CD14-positive monocyte (primary cell): Measurements from ENCODE around the gene MTA1. TPM values are rescaled to one million over a fixed set of nuclear protein-coding genes. Genes with fewer than 3 reads are reported as not detected.
A peak's percentile ranks its signal among the peaks of the same experiment; 100 is the strongest.

Experiments used
- DNase-seq, 3 donors: peaks; one replicate each; pipeline ENCODE4 v3.0.0-alpha.2; 2011 to 2022
- H2AFZ ChIP-seq: 2 replicates; pipeline ENCODE4 v1.6.0; 2012; ENCODE audit warnings: mild to moderate bottlenecking, low read depth, low read length, inconsistent platforms; ENCODE audit not compliant: insufficient read depth, poor library complexity, severe bottlenecking
- H3K27ac ChIP-seq, 2 donors: 1 replicate in 1 of 2; 2 replicates in 1 of 2; pipeline ENCODE4 v1.5.1; 2012 to 2013; ENCODE audit warnings: low read length in 2 of 2, control low read depth in 1 of 2, inconsistent platforms in 1 of 2, low read depth in 1 of 2, mild to moderate bottlenecking in 1 of 2
- H3K27me3 ChIP-seq, 2 donors: one replicate each; pipeline versions ENCODE4 v1.6.0 to v1.6.1; 2011 to 2013; ENCODE audit warnings: low read length in 2 of 2; ENCODE audit not compliant: control insufficient read depth in 2 of 2, insufficient read depth in 2 of 2
- H3K36me3 ChIP-seq, 2 donors: replicated peaks in 1 of 2; 1 replicate in 1 of 2; 2 replicates in 1 of 2; pipeline versions ENCODE4 v1.5.1 to v1.6.1; 2012 to 2013; ENCODE audit warnings: low read length in 2 of 2, control low read depth in 1 of 2, inconsistent platforms in 1 of 2, mild to moderate bottlenecking in 1 of 2; ENCODE audit not compliant: insufficient read depth in 2 of 2, control insufficient read depth in 1 of 2
- H3K4me1 ChIP-seq, 2 donors: 1 replicate in 1 of 2; 2 replicates in 1 of 2; pipeline versions ENCODE4 v1.5.1 to v1.6.1; 2012 to 2013; ENCODE audit warnings: low read length in 2 of 2, control low read depth in 1 of 2, inconsistent platforms in 1 of 2, mild to moderate bottlenecking in 1 of 2, moderate library complexity in 1 of 2; ENCODE audit not compliant: insufficient read depth in 2 of 2, control insufficient read depth in 1 of 2
- H3K4me2 ChIP-seq: replicated peaks from 2 replicates; pipeline ENCODE3; 2012; ENCODE audit warnings: low read length, moderate library complexity, mild to moderate bottlenecking; ENCODE audit not compliant: poor library complexity, severe bottlenecking; ENCODE audit errors: extremely low read depth
- H3K4me3 ChIP-seq, 3 experiments: fragments of 200-600 bp in 1 of 3; sonication (generic) in 1 of 3; replicated peaks in 1 of 3; 1 replicate in 2 of 3; 2 replicates in 1 of 3; pipeline ENCODE4 v1.5.1; 2011 to 2013; ENCODE audit warnings: low read length in 3 of 3, mild to moderate bottlenecking in 3 of 3, control low read depth in 2 of 3, low read depth in 2 of 3, inconsistent platforms in 1 of 3, moderate library complexity in 1 of 3
- H3K79me2 ChIP-seq: 2 replicates; pipeline ENCODE4 v1.6.0; 2012; ENCODE audit warnings: mild to moderate bottlenecking, control low read depth, inconsistent platforms, low read length, moderate library complexity; ENCODE audit not compliant: insufficient read depth
- H3K9ac ChIP-seq: 2 replicates; pipeline ENCODE4 v1.6.0; 2017; ENCODE audit warnings: low read length, mild to moderate bottlenecking; ENCODE audit not compliant: insufficient read depth, poor library complexity, severe bottlenecking
- H3K9me3 ChIP-seq, 2 donors: replicated peaks in 1 of 2; 1 replicate in 1 of 2; 2 replicates in 1 of 2; pipeline versions ENCODE4 v1.5.1 to v1.6.1; 2012 to 2013; ENCODE audit warnings: low read length in 2 of 2, control low read depth in 1 of 2; ENCODE audit not compliant: control insufficient read depth in 1 of 2, insufficient read depth in 1 of 2
- H4K20me1 ChIP-seq: 2 replicates; pipeline ENCODE4 v1.6.0; 2012; ENCODE audit warnings: mild to moderate bottlenecking, low read length, control low read depth, moderate library complexity; ENCODE audit not compliant: insufficient read depth
- H3K27ac Mint-ChIP-seq, 7 donors: one replicate each; pipeline ENCODE4 v1.8.0; 2020; ENCODE audit warnings: mild to moderate bottlenecking in 7 of 7, mixed read lengths in 7 of 7, moderate library complexity in 6 of 7, inconsistent platforms in 2 of 7
- H3K27me3 Mint-ChIP-seq, 3 donors: one replicate each; pipeline ENCODE4 v1.8.0; 2021 to 2022; ENCODE audit warnings: low read depth in 3 of 3, mild to moderate bottlenecking in 3 of 3, mixed read lengths in 3 of 3, moderate library complexity in 3 of 3, inconsistent platforms in 1 of 3
- H3K36me3 Mint-ChIP-seq, 2 donors: one replicate each; pipeline ENCODE4 v1.8.0; 2020; ENCODE audit warnings: mixed read lengths in 2 of 2, inconsistent platforms in 1 of 2, mild to moderate bottlenecking in 1 of 2
- H3K4me1 Mint-ChIP-seq: one replicate; pipeline ENCODE4 v1.8.0; 2020; ENCODE audit warnings: mild to moderate bottlenecking, mixed read lengths
- H3K4me3 Mint-ChIP-seq, 2 donors: one replicate each; pipeline ENCODE4 v1.8.0; 2020; ENCODE audit warnings: mild to moderate bottlenecking in 2 of 2, mixed read lengths in 2 of 2, moderate library complexity in 1 of 2
- H3K9me3 Mint-ChIP-seq, 7 donors: one replicate each; pipeline ENCODE4 v1.8.0; 2020 to 2022; ENCODE audit warnings: mixed read lengths in 7 of 7, mild to moderate bottlenecking in 6 of 7, moderate library complexity in 6 of 7, inconsistent platforms in 2 of 7
- CTCF ChIP-seq: fragments of 200-600 bp; IDR thresholded peaks from one replicate; pipeline ENCODE4 v1.8.0; 2022; ENCODE audit warnings: antibody characterized with exemption, mild to moderate bottlenecking
- WGBS: methylation state at CpG from one replicate; pipeline ENCODE4 v1.1.5; 2013; ENCODE audit warnings: missing lambda C conversion rate; ENCODE audit not compliant: insufficient coverage; 5-methylcytosine and 5-hydroxymethylcytosine counted together
- intact Hi-C, 2 donors: fragments of 100-400 bp; cut with micrococcal nuclease; formaldehyde crosslinking; loops; one replicate each; pipeline versions ENCODE4 v1.15.0 to v1.15.1; 2023
- polyA plus RNA-seq, 3 donors: library from polyadenylated mRNA; depleted of rRNA in 1 of 3; unstranded in 2 of 3; stranded (reverse) in 1 of 3; fragments of 300-500 nt in 2 of 3; fragments of >200 nt in 1 of 3; fragmentation: Illumina TruSeq in 2 of 3; gene quantifications; 1 replicate in 2 of 3; 2 replicates in 1 of 3; pipeline ENCODE4 v1.2.3, GENCODE V29; 2012 to 2021

The MTA1 gene
- polyA plus RNA-seq, 3 donors = 0.91 to 102 (median 2.0) TPM

- H3K4me2 ChIP-seq = peak within 1 kb of the TSS; percentile 82
- WGBS = 8% methylated on average over 55 of the region's 56 CpGs
Observed at GRCh38 chr14:105486163-105486973, 66.7 kb downstream of the MTA1 start, which contains the start of gene CRIP1. Gene CRIP1 (plus strand): TSS chr14:105486886. CDS start chr14:105487260, 374 bp downstream.

More at GRCh38 chr14:105486163-105486973, 66.7 kb downstream of the MTA1 start, which contains the start of gene CRIP1:
- H3K27ac Mint-ChIP-seq = peak within 1 kb of the TSS; percentile 67 to 94 (median 91)
- Histone ChIP-seq H3K4me1 (peaks cover 69 to 81% of the 10 kb centered on the region in 2 donors), H3K27me3 (peaks cover 2 to 39% of the 10 kb centered on the region in 2 donors), H2AFZ (peak within 1 kb of the TSS; percentile 50), H3K9me3 (no peaks in the 10 kb centered on the region), H3K27ac (peak within 1 kb of the TSS; percentile 79 to 94), H3K9ac (peak within 1 kb of the TSS; percentile 95), H4K20me1 (peaks cover 13% of the 10 kb centered on the region), H3K79me2 (no peaks in the 10 kb centered on the region), H3K36me3 (peaks cover 0 to 3% of the 10 kb centered on the region in 2 donors), H3K4me3 (peak within 1 kb of the TSS; percentile 58 to 89 (median 72))
- peaks cover 31 to 53% (median 34%) of the 10 kb centered on the region in 3 donors for H3K27me3 Mint-ChIP-seq
- peaks cover 55% of the 10 kb centered on the region for H3K4me1 Mint-ChIP-seq
- H3K4me3 Mint-ChIP-seq = peak within 1 kb of the TSS; percentile 80 to 87
- peaks cover 0 to 6% (median 2%) of the 10 kb centered on the region in 7 donors for H3K9me3 Mint-ChIP-seq
- peak; percentile 6 for TF ChIP-seq CTCF
- peak in 2 of 3 donors; percentile 14 to 53 for DNase-seq
- intact Hi-C loops = loop anchor here in 1 of 2 donors (10.0 kb wide), 1 partner anchor 422 kb away; the partner anchor contains the start of gene GPR132
- peaks cover 5 to 12% of the 10 kb centered on the region in 2 donors for H3K36me3 Mint-ChIP-seq
